ENCODE data around the gene FILIP1. TPM values are rescaled to one million over a fixed set of nuclear protein-coding genes. Genes with fewer than 3 reads are reported as not detected.

Gene FILIP1
- total RNA-seq, 1 donor from 2014 or later: 0.69 TPM

DNA sequence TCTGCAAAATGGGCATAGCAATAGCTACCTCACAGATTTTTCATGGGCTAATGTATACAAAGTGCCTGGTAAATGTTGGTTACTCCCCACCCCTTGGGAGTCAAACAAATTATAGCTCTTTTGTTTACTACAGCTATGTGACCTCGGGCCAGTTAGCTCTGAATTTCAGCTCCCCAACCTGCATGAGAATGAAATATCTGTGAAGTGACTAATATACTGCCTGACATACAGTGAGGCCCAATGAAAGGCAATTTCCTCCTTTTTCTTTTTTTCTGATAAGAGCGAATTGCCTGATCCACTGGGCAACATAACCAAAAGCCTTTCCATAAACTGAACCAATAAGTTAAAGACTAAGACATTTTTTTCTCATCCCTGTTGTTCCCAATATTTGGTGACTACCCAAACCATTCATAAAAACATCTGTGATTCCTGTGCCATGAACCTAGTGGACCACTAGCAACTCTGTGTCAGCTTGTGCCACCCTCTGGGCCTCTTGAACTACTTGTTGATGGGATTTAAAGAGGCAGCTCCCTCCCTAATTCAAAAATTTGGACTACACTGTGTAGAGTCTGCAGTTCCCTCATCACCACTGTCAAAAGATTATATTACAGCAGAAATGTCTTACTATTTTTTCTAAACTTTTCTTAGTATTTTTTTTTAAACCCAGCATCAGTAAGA, 117.1 kb downstream of the FILIP1 start:
- H3K27ac Mint-ChIP-seq (ENCODE audit: unreplicated experiment): no peak overlapping the region
- TF ChIP-seq, protein P1, sequence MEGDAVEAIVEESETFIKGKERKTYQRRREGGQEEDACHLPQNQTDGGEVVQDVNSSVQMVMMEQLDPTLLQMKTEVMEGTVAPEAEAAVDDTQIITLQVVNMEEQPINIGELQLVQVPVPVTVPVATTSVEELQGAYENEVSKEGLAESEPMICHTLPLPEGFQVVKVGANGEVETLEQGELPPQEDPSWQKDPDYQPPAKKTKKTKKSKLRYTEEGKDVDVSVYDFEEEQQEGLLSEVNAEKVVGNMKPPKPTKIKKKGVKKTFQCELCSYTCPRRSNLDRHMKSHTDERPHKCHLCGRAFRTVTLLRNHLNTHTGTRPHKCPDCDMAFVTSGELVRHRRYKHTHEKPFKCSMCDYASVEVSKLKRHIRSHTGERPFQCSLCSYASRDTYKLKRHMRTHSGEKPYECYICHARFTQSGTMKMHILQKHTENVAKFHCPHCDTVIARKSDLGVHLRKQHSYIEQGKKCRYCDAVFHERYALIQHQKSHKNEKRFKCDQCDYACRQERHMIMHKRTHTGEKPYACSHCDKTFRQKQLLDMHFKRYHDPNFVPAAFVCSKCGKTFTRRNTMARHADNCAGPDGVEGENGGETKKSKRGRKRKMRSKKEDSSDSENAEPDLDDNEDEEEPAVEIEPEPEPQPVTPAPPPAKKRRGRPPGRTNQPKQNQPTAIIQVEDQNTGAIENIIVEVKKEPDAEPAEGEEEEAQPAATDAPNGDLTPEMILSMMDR (IDR thresholded peaks at IDR 0.05; ENCODE audit: partially characterized antibody, unreplicated experiment): no peak
- no peak overlapping the region for H3K4me3 Mint-ChIP-seq (ENCODE audit: unreplicated experiment)
- no peaks in the 10 kb centered on the region for H3K27me3 Mint-ChIP-seq (ENCODE audit: unreplicated experiment)
- no peak for DNase-seq
- H3K36me3 Mint-ChIP-seq (ENCODE audit: unreplicated experiment): no peaks in the 10 kb centered on the region
- H3K9me3 Mint-ChIP-seq (ENCODE audit: unreplicated experiment): no peaks in the 10 kb centered on the region
- H3K4me1 Mint-ChIP-seq (ENCODE audit: low read depth, unreplicated experiment): peaks cover 10% of the 10 kb centered on the region

DNA sequence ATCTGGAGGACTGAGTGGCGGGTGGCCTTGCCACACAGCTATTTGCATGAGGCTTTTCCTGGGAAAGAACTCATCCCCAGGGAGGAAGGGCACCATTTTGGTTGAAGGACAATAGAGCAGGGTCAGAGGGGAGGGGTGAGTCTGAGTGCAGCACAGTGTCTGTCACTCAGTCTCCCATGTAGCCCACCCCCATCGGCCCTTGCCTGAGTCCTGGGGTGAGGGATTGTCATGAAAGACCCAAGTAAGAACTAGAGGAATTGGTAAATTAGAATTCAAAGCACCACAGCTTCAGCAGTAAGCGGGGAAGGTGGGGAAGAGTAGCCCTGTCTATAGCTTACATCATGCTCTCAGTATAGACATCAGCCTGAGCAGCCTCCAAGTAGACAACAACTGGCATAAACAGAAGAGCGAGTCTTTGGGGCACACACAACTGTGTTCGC, 118.6 kb downstream of the FILIP1 start:
- Mint-ChIP-seq H3K4me3 (ENCODE audit: unreplicated experiment) (no peak overlapping the region), H3K27ac (ENCODE audit: unreplicated experiment) (peak overlapping the region; percentile 71), H3K9me3 (ENCODE audit: unreplicated experiment) (no peaks in the 10 kb centered on the region), H3K4me1 (ENCODE audit: low read depth, unreplicated experiment) (peaks cover 10% of the 10 kb centered on the region), H3K36me3 (ENCODE audit: unreplicated experiment) (no peaks in the 10 kb centered on the region), H3K27me3 (ENCODE audit: unreplicated experiment) (no peaks in the 10 kb centered on the region)
- TF ChIP-seq, protein P1 (IDR thresholded peaks at IDR 0.05; ENCODE audit: partially characterized antibody, unreplicated experiment): no peak
- DNase-seq: peak; percentile 21

DNA sequence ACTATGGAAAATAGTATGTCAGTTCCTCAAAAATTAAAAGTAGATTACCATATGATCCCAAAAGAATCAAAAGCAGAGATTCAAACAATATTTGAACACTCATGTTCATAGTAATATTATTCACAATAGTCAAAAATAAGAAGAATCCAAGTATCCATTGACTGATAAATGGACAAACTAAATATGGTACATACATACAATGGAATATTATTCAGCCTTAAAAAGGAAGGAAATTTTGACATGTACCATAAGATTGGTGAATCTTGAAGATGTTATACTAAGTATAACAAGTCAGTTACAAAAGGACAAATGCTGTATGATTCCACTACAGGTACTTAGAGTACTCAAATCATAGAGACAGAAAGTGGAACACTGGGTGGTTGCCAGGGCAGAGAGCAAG, 120.7 kb downstream of the FILIP1 start:
- Mint-ChIP-seq H3K36me3 (ENCODE audit: unreplicated experiment) (no peaks in the 10 kb centered on the region), H3K4me3 (ENCODE audit: unreplicated experiment) (no peak overlapping the region), H3K9me3 (ENCODE audit: unreplicated experiment) (no peaks in the 10 kb centered on the region), H3K27me3 (ENCODE audit: unreplicated experiment) (no peaks in the 10 kb centered on the region), H3K27ac (ENCODE audit: unreplicated experiment) (no peak overlapping the region), H3K4me1 (ENCODE audit: low read depth, unreplicated experiment) (peaks cover 10% of the 10 kb centered on the region)
- no peak for DNase-seq
- TF ChIP-seq, protein P1 (IDR thresholded peaks at IDR 0.05; ENCODE audit: partially characterized antibody, unreplicated experiment): no peak

DNA sequence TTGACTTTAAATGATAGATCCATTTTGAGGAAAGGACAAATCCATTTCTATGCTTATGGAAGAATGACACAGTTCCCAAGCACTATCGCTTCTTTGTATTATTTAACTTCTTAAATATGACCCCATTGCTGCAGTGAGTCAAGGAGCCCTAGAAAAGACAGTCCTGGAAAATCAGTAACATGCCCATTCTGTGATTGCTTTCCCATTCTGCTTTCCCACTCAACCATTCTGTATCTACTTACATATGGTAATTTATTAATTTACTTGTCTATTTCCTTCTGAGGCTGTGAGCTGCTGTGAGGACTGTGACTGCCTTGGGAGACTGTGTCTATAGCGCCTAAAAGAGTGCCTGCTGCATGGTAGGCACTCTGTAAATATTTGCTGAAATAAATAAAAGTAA, 123.6 kb downstream of the FILIP1 start:
- H3K9me3 Mint-ChIP-seq (ENCODE audit: unreplicated experiment): no peaks in the 10 kb centered on the region
- H3K4me1 Mint-ChIP-seq (ENCODE audit: low read depth, unreplicated experiment): peaks cover 4% of the 10 kb centered on the region

DNA sequence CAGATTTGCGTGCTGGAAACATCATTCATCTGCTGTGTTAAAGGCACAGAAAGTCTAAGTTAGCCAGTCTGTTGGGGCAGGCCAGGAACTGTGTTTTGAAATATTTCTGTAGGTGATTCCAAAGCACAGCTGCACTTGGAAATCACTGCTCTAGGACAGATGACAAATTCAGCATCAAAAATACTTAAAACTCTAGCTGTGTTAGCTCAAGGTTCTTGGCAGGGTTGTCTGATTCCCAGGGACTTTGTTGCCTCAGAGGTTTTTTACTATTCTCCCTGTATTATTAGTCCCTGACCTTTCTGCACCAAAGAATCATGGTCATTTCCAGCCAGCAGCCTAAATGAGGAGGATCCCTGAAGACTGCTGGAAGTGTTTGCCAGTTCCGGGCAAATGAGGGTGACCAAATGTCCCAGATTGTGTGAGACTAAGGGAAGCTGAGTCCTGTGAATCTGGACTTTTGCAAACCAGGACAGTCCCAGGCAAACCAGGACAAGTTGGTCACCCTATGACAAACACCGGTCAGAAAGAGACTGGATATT, 124.7 kb downstream of the FILIP1 start:
- H3K9me3 Mint-ChIP-seq (ENCODE audit: unreplicated experiment): no peaks in the 10 kb centered on the region
- H3K4me1 Mint-ChIP-seq (ENCODE audit: low read depth, unreplicated experiment): no peaks in the 10 kb centered on the region
- H3K36me3 Mint-ChIP-seq (ENCODE audit: unreplicated experiment): no peaks in the 10 kb centered on the region
- H3K27me3 Mint-ChIP-seq (ENCODE audit: unreplicated experiment): no peaks in the 10 kb centered on the region
- TF ChIP-seq, protein P1 (IDR thresholded peaks at IDR 0.05; ENCODE audit: partially characterized antibody, unreplicated experiment): no peak
- H3K4me3 Mint-ChIP-seq (ENCODE audit: unreplicated experiment): no peak overlapping the region
- no peak for DNase-seq
- no peak overlapping the region for H3K27ac Mint-ChIP-seq (ENCODE audit: unreplicated experiment)

More for the DNA sequence above, 123.6 kb downstream of the FILIP1 start:
- Mint-ChIP-seq H3K4me3 (ENCODE audit: unreplicated experiment) (no peak overlapping the region), H3K27me3 (ENCODE audit: unreplicated experiment) (no peaks in the 10 kb centered on the region), H3K27ac (ENCODE audit: unreplicated experiment) (no peak overlapping the region), H3K36me3 (ENCODE audit: unreplicated experiment) (no peaks in the 10 kb centered on the region)
- no peak for DNase-seq
- TF ChIP-seq, protein P1 (IDR thresholded peaks at IDR 0.05; ENCODE audit: partially characterized antibody, unreplicated experiment): no peak

Data from glutamatergic neuron (in vitro differentiated cells).